Fibroblast of lung (primary cell): ENCODE measurements around the gene RAC2. TPM values are rescaled to one million over a fixed set of nuclear protein-coding genes. Genes with fewer than 3 reads are reported as not detected.

Experiments used
- DNase-seq, 2 donors: peaks; one replicate each; pipeline versions ENCODE4 v3.0.0 to v3.0.0-alpha.2; 2010; ENCODE audit warnings: low read depth in 2 of 2
- H2AFZ ChIP-seq: 2 replicates; pipeline ENCODE4 v1.5.1; 2012; ENCODE audit warnings: low read length, control low read depth, inconsistent platforms
- H3K27ac ChIP-seq: 2 replicates; pipeline ENCODE4 v1.5.1; 2011; ENCODE audit warnings: low read length, control low read depth; ENCODE audit not compliant: insufficient read depth
- H3K27me3 ChIP-seq: 2 replicates; pipeline ENCODE4 v1.5.1; 2011; ENCODE audit warnings: mild to moderate bottlenecking, low read length; ENCODE audit not compliant: control insufficient read depth, insufficient read depth
- H3K36me3 ChIP-seq: 2 replicates; pipeline ENCODE4 v1.5.1; 2011; ENCODE audit warnings: low read length; ENCODE audit not compliant: control insufficient read depth, insufficient read depth
- H3K4me1 ChIP-seq: 2 replicates; pipeline ENCODE4 v1.5.1; 2011; ENCODE audit warnings: low read length; ENCODE audit not compliant: control insufficient read depth, insufficient read depth; ENCODE audit errors: extremely low read depth
- H3K4me2 ChIP-seq: 2 replicates; pipeline ENCODE4 v1.5.1; 2011; ENCODE audit warnings: low read length, control low read depth; ENCODE audit not compliant: insufficient read depth; ENCODE audit errors: extremely low read depth
- H3K4me3 ChIP-seq, 4 experiments: fragments of 200-600 bp in 1 of 4; sonication (generic) in 1 of 4; replicated peaks in 1 of 4; 2 replicates each; pipeline ENCODE4 v1.5.1; 2011 to 2016; ENCODE audit warnings: low read length in 4 of 4, low read depth in 3 of 4, mild to moderate bottlenecking in 3 of 4, control low read depth in 2 of 4, inconsistent platforms in 1 of 4, mixed read lengths in 1 of 4; ENCODE audit not compliant: insufficient read depth in 1 of 4; ENCODE audit errors: control extremely low read depth in 1 of 4
- H3K79me2 ChIP-seq: 2 replicates; pipeline ENCODE4 v1.5.1; 2012; ENCODE audit warnings: mild to moderate bottlenecking, low read length, inconsistent platforms; ENCODE audit not compliant: control insufficient read depth, insufficient read depth
- H3K9ac ChIP-seq: 2 replicates; pipeline ENCODE4 v1.5.1; 2011; ENCODE audit warnings: mild to moderate bottlenecking, low read length, control low read depth; ENCODE audit not compliant: insufficient read depth
- H3K9me3 ChIP-seq: 2 replicates; pipeline ENCODE4 v1.5.1; 2012; ENCODE audit warnings: low read depth, low read length; ENCODE audit not compliant: control insufficient read depth, insufficient read depth
- H4K20me1 ChIP-seq: 2 replicates; pipeline ENCODE4 v1.5.1; 2011; ENCODE audit warnings: low read length; ENCODE audit not compliant: control insufficient read depth, insufficient read depth; ENCODE audit errors: extremely low read depth
- CTCF ChIP-seq, 2 donors: IDR thresholded peaks in 1 of 2; conservative IDR thresholded peaks in 1 of 2; 1 replicate in 1 of 2; 2 replicates in 1 of 2; pipeline ENCODE4 v1.5.1; 2011 to 2012; ENCODE audit warnings: low read length in 2 of 2, control low read depth in 1 of 2, inconsistent platforms in 1 of 2, low read depth in 1 of 2, mild to moderate bottlenecking in 1 of 2
- EZH2 ChIP-seq: IDR thresholded peaks from 2 replicates; pipeline ENCODE4 v1.5.1; 2012; ENCODE audit warnings: low read length, control low read depth, mild to moderate bottlenecking; ENCODE audit errors: missing control alignments
- polyA plus RNA-seq, 2 donors: library from polyadenylated mRNA; depleted of rRNA in 1 of 2; stranded (reverse) in 1 of 2; unstranded in 1 of 2; fragments of >200 nt; gene quantifications; 2 replicates each; pipeline ENCODE4 v1.2.1, GENCODE V29; 2011 to 2012; ENCODE audit warnings: missing spikeins in 1 of 2
- total RNA-seq: library from RNA; depleted of rRNA; stranded (reverse); fragments of >200 nt; gene quantifications from 2 replicates; pipeline ENCODE4 v1.2.1, GENCODE V29; 2014

Gene RAC2
- total and polyA plus RNA-seq, 2 donors (not counting 1 experiment from before 2014, with no cell fraction given), result 2.1 to 10.5 TPM

- Histone ChIP-seq H3K27me3 (no peaks in the 10 kb centered on the region), H3K9ac (no peak overlapping the region), H3K4me3 (no peak overlapping the region), H3K4me1 (no peaks in the 10 kb centered on the region), H3K79me2 (no peaks in the 10 kb centered on the region), H3K9me3 (no peaks in the 10 kb centered on the region), H3K36me3 (no peaks in the 10 kb centered on the region), H2AFZ (no peak overlapping the region), H3K27ac (no peak overlapping the region), H3K4me2 (no peak overlapping the region), H4K20me1 (no peaks in the 10 kb centered on the region)
- DNase-seq, result no peak
- no peak for TF ChIP-seq CTCF (conservative IDR thresholded peaks at IDR 0.05 in 1 of 2, IDR thresholded peaks at IDR 0.05 in 1 of 2; ENCODE audit: low read depth in 1 of 2, low read length in 2 of 2)
- no peak for TF ChIP-seq EZH2
Measured at GRCh38 chr22:37205046-37205445, 39.0 kb downstream of the RAC2 start.

- TF ChIP-seq CTCF (conservative IDR thresholded peaks at IDR 0.05 in 1 of 2, IDR thresholded peaks at IDR 0.05 in 1 of 2; ENCODE audit: low read depth in 1 of 2, low read length in 2 of 2) (no peak), EZH2 (no peak)
- no peak overlapping the region for H2AFZ ChIP-seq
- H3K27me3 ChIP-seq, result no peaks in the 10 kb centered on the region
- no peak overlapping the region for H3K4me3 ChIP-seq
- H4K20me1 ChIP-seq, result no peaks in the 10 kb centered on the region
- H3K79me2 ChIP-seq, result no peaks in the 10 kb centered on the region
- H3K4me1 ChIP-seq, result peaks cover 3% of the 10 kb centered on the region
- H3K4me2 ChIP-seq, result no peak overlapping the region
- no peak overlapping the region for H3K27ac ChIP-seq
- no peak overlapping the region for H3K9ac ChIP-seq
- H3K9me3 ChIP-seq, result no peaks in the 10 kb centered on the region
- no peaks in the 10 kb centered on the region for H3K36me3 ChIP-seq
- no peak for DNase-seq
Measured at GRCh38 chr22:37204045-37204655, 39.9 kb downstream of the RAC2 start.

- no peak for DNase-seq
- Histone ChIP-seq H3K9ac (no peak overlapping the region), H4K20me1 (no peaks in the 10 kb centered on the region), H3K79me2 (no peaks in the 10 kb centered on the region), H3K4me2 (no peak overlapping the region), H3K4me3 (no peak overlapping the region), H3K9me3 (no peaks in the 10 kb centered on the region), H3K36me3 (no peaks in the 10 kb centered on the region), H3K4me1 (peaks cover 3% of the 10 kb centered on the region), H3K27me3 (no peaks in the 10 kb centered on the region), H2AFZ (no peak overlapping the region), H3K27ac (no peak overlapping the region)
- TF ChIP-seq EZH2 (no peak), CTCF (conservative IDR thresholded peaks at IDR 0.05 in 1 of 2, IDR thresholded peaks at IDR 0.05 in 1 of 2; ENCODE audit: low read depth in 1 of 2, low read length in 2 of 2) (no peak)
Measured at GRCh38 chr22:37203354-37204044, 40.6 kb downstream of the RAC2 start.
